Measurements from ENCODE around the gene SCAI.
"Not testable (repeated sequence)": the region's sequence is repeated elsewhere in the genome, so short reads cannot be mapped to it uniquely, and the experiment has no call there.

SCAI gene

GRCh38 chr9:125066839-125067619 is 76.3 kb downstream of the SCAI start:
- no peaks in the 10 kb centered on the region for H3K36me3 ChIP-seq (ENCODE audit: control insufficient read depth, insufficient read depth, low read length, severe bottlenecking)
- peak overlapping the region; percentile 44 for H3K9ac ChIP-seq (ENCODE audit: low read length)

DNA sequence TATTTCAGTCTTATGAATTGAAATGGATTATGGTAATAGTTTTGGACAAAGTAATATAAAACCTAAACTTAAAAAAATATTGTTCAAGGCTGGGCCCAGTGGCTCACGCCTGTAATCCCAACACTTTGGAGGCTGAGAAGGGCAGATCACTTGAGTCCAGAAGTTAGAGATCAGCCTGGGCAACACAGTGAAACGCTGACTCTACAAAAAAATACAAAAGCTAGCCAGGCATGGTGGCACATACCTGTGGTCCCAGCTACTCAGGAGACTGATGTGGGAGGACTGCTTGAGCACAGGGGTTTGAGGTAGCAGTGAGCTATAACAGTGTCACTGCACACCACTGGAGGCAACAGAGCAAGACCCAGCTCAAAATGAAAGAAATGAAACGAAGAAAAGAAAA is 81.9 kb downstream of the SCAI start:
- H3K4me3 ChIP-seq (ENCODE audit: low read length) = no peak overlapping the region
- H3K36me3 ChIP-seq (ENCODE audit: control insufficient read depth, insufficient read depth, low read length, severe bottlenecking) = no peaks in the 10 kb centered on the region

More at GRCh38 chr9:125066839-125067619, 76.3 kb downstream of the SCAI start:
- DNase-seq (ENCODE audit: low read depth) = peak; percentile 25
- Histone ChIP-seq H3K4me1 (ENCODE audit: control insufficient read depth, insufficient read depth, low read length) (peaks cover 22% of the 10 kb centered on the region), H3K4me3 (ENCODE audit: low read length) (peak overlapping the region; percentile 34), H3K27me3 (replicated peaks; ENCODE audit: control insufficient read depth, insufficient read depth, low read length) (no peaks in the 10 kb centered on the region), H3K9me3 (ENCODE audit: control insufficient read depth, low read length) (no peaks in the 10 kb centered on the region)

GRCh38 chr9:125049212-125050049 is 93.9 kb downstream of the SCAI start:
- H3K36me3 ChIP-seq (ENCODE audit: control insufficient read depth, insufficient read depth, low read length, severe bottlenecking) = no peaks in the 10 kb centered on the region
- no peaks in the 10 kb centered on the region for H3K9me3 ChIP-seq (ENCODE audit: control insufficient read depth, low read length)
- H3K4me3 ChIP-seq (ENCODE audit: low read length) = no peak overlapping the region
- no peak for DNase-seq (ENCODE audit: low read depth)
- no peaks in the 10 kb centered on the region for H3K27me3 ChIP-seq (replicated peaks; ENCODE audit: control insufficient read depth, insufficient read depth, low read length)
- no peaks in the 10 kb centered on the region for H3K4me1 ChIP-seq (ENCODE audit: control insufficient read depth, insufficient read depth, low read length)
- H3K9ac ChIP-seq (ENCODE audit: low read length) = no peak overlapping the region

More for the DNA sequence above, 81.9 kb downstream of the SCAI start:
- Histone ChIP-seq H3K9ac (ENCODE audit: low read length) (no peak overlapping the region), H3K27me3 (replicated peaks; ENCODE audit: control insufficient read depth, insufficient read depth, low read length) (no peaks in the 10 kb centered on the region), H3K9me3 (ENCODE audit: control insufficient read depth, low read length) (no peaks in the 10 kb centered on the region), H3K4me1 (ENCODE audit: control insufficient read depth, insufficient read depth, low read length) (peaks cover 12% of the 10 kb centered on the region)
- DNase-seq (ENCODE audit: low read depth) = no peak

DNA sequence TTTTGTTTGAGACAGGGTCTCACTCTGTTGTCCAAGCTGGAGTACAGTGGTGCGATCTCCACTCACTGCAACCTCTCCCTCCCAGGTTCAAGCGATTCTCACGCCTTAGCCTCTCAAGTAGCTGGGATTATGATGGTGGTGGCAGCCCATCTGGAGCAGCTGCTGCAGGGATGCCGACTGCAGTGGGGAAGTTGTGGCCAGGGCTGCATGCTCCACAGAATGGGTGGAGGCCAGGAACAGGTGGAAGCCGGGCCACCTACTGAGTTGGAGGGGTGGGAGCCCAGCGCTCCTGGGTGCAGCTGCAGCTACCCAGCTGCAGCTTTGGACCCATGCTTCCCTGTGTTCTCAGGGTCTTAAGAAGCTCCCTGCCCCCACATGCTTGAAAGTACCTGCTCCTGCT is 99.7 kb downstream of the SCAI start:
- H3K4me1 ChIP-seq (ENCODE audit: control insufficient read depth, insufficient read depth, low read length) = no peaks in the 10 kb centered on the region
- H3K9me3 ChIP-seq (ENCODE audit: control insufficient read depth, low read length) = no peaks in the 10 kb centered on the region
- H3K36me3 ChIP-seq (ENCODE audit: control insufficient read depth, insufficient read depth, low read length, severe bottlenecking) = no peaks in the 10 kb centered on the region
- H3K4me3 ChIP-seq (ENCODE audit: low read length) = no peak overlapping the region
- H3K9ac ChIP-seq (ENCODE audit: low read length) = no peak overlapping the region
- H3K27me3 ChIP-seq (replicated peaks; ENCODE audit: control insufficient read depth, insufficient read depth, low read length) = no peaks in the 10 kb centered on the region
- no peak for DNase-seq (ENCODE audit: low read depth)

- H3K27me3 ChIP-seq (replicated peaks; ENCODE audit: control insufficient read depth, insufficient read depth, low read length) = no peaks in the 10 kb centered on the region
- no peaks in the 10 kb centered on the region for H3K36me3 ChIP-seq (ENCODE audit: control insufficient read depth, insufficient read depth, low read length, severe bottlenecking)
Observed at GRCh38 chr9:125043148-125043547, 100.2 kb downstream of the SCAI start.

GRCh38 chr9:125038166-125038565 is 105.2 kb downstream of the SCAI start:
- Histone ChIP-seq H3K4me3 (ENCODE audit: low read length) (no peak overlapping the region), H3K27me3 (replicated peaks; ENCODE audit: control insufficient read depth, insufficient read depth, low read length) (no peaks in the 10 kb centered on the region), H3K9ac (ENCODE audit: low read length) (no peak overlapping the region), H3K4me1 (ENCODE audit: control insufficient read depth, insufficient read depth, low read length) (no peaks in the 10 kb centered on the region), H3K9me3 (ENCODE audit: control insufficient read depth, low read length) (no peaks in the 10 kb centered on the region), H3K36me3 (ENCODE audit: control insufficient read depth, insufficient read depth, low read length, severe bottlenecking) (no peaks in the 10 kb centered on the region)
- DNase-seq (ENCODE audit: low read depth) = no peak

More at GRCh38 chr9:125043148-125043547, 100.2 kb downstream of the SCAI start:
- Histone ChIP-seq H3K4me1 (ENCODE audit: control insufficient read depth, insufficient read depth, low read length) (no peaks in the 10 kb centered on the region), H3K4me3 (ENCODE audit: low read length) (no peak overlapping the region), H3K9ac (ENCODE audit: low read length) (no peak overlapping the region), H3K9me3 (ENCODE audit: control insufficient read depth, low read length) (no peaks in the 10 kb centered on the region)
- DNase-seq (ENCODE audit: low read depth) = no peak

GRCh38 chr9:125028041-125028440 is 115.3 kb downstream of the SCAI start:
- no peak for DNase-seq (ENCODE audit: low read depth)
- Histone ChIP-seq H3K36me3 (ENCODE audit: control insufficient read depth, insufficient read depth, low read length, severe bottlenecking) (peaks cover 20% of the 10 kb centered on the region), H3K27me3 (replicated peaks; ENCODE audit: control insufficient read depth, insufficient read depth, low read length) (no peaks in the 10 kb centered on the region), H3K4me1 (ENCODE audit: control insufficient read depth, insufficient read depth, low read length) (no peaks in the 10 kb centered on the region), H3K4me3 (ENCODE audit: low read length) (no peak overlapping the region), H3K9ac (ENCODE audit: low read length) (no peak overlapping the region), H3K9me3 (ENCODE audit: control insufficient read depth, low read length) (no peaks in the 10 kb centered on the region)

DNA sequence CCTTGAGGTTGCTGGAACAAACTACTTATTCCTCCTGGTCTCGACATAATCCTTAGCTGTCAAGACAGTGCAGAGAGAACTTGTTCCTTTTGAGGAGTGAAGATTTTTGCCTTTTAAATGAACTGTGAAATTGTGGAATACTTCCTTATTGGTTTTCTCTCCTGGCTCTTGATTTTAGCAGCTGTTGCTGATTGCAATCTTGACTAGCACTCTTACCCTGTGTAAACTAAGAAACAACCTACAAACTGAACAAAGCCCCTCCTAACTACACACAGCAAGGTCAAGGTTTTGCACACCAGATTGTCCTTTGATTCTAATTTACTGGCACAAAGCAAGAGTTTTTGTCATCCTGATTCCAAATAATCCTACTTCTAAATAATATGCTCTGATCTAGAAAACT is 118.4 kb downstream of the SCAI start:
- peaks cover 6% of the 10 kb centered on the region for H3K9me3 ChIP-seq (ENCODE audit: control insufficient read depth, low read length)
- no peaks in the 10 kb centered on the region for H3K4me1 ChIP-seq (ENCODE audit: control insufficient read depth, insufficient read depth, low read length)
- H3K36me3 ChIP-seq (ENCODE audit: control insufficient read depth, insufficient read depth, low read length, severe bottlenecking) = peaks cover 27% of the 10 kb centered on the region
- H3K9ac ChIP-seq (ENCODE audit: low read length) = no peak overlapping the region
- DNase-seq (ENCODE audit: low read depth) = no peak
- H3K4me3 ChIP-seq (ENCODE audit: low read length) = no peak overlapping the region
- H3K27me3 ChIP-seq (replicated peaks; ENCODE audit: control insufficient read depth, insufficient read depth, low read length) = no peaks in the 10 kb centered on the region

GRCh38 chr9:125021069-125021468 is 122.3 kb downstream of the SCAI start:
- H3K36me3 ChIP-seq (ENCODE audit: control insufficient read depth, insufficient read depth, low read length, severe bottlenecking) = peaks cover 27% of the 10 kb centered on the region

GRCh38 chr9:125015655-125016054 is 127.7 kb downstream of the SCAI start:
- not testable (repeated sequence) for H3K9ac ChIP-seq (ENCODE audit: low read length); DNase-seq (ENCODE audit: low read depth); H3K9me3 ChIP-seq (ENCODE audit: control insufficient read depth, low read length); H3K27me3 ChIP-seq (replicated peaks; ENCODE audit: control insufficient read depth, insufficient read depth, low read length); H3K36me3 ChIP-seq (ENCODE audit: control insufficient read depth, insufficient read depth, low read length, severe bottlenecking); H3K4me3 ChIP-seq (ENCODE audit: low read length); H3K4me1 ChIP-seq (ENCODE audit: control insufficient read depth, insufficient read depth, low read length)

More at GRCh38 chr9:125021069-125021468, 122.3 kb downstream of the SCAI start:
- Histone ChIP-seq H3K4me1 (ENCODE audit: control insufficient read depth, insufficient read depth, low read length) (no peaks in the 10 kb centered on the region), H3K9ac (ENCODE audit: low read length) (no peak overlapping the region), H3K9me3 (ENCODE audit: control insufficient read depth, low read length) (peaks cover 6% of the 10 kb centered on the region), H3K4me3 (ENCODE audit: low read length) (no peak overlapping the region), H3K27me3 (replicated peaks; ENCODE audit: control insufficient read depth, insufficient read depth, low read length) (no peaks in the 10 kb centered on the region)
- DNase-seq (ENCODE audit: low read depth) = no peak

GRCh38 chr9:125012013-125012412 is 131.3 kb downstream of the SCAI start:
- DNase-seq (ENCODE audit: low read depth); H3K36me3 ChIP-seq (ENCODE audit: control insufficient read depth, insufficient read depth, low read length, severe bottlenecking): not testable (repeated sequence)

More at GRCh38 chr9:125012013-125012412, 131.3 kb downstream of the SCAI start:
- H3K4me3 ChIP-seq (ENCODE audit: low read length); H3K4me1 ChIP-seq (ENCODE audit: control insufficient read depth, insufficient read depth, low read length); H3K9ac ChIP-seq (ENCODE audit: low read length); H3K9me3 ChIP-seq (ENCODE audit: control insufficient read depth, low read length); H3K27me3 ChIP-seq (replicated peaks; ENCODE audit: control insufficient read depth, insufficient read depth, low read length): not testable (repeated sequence)

Data from adipocyte (in vitro differentiated cells).